ENCODE data around the gene PDPN. TPM values are rescaled to one million over a fixed set of nuclear protein-coding genes. Genes with fewer than 3 reads are reported as not detected.

The PDPN gene
- total RNA-seq, 1 experiment from 2014 or later: not detected

- intact Hi-C loops (cut with micrococcal nuclease; ENCODE audit: unreplicated experiment): no loop called here
- no peak overlapping the region for H3K27ac ChIP-seq
- H3F3A ChIP-seq (ENCODE audit: insufficient read depth, low read depth): no peaks in the 10 kb centered on the region
- H3K4me1 ChIP-seq (replicated peaks; ENCODE audit: insufficient read depth): no peaks in the 10 kb centered on the region
- TF ChIP-seq CTCF (conservative IDR thresholded peaks at IDR 0.05): no peak
- TF ChIP-seq EZH2 (IDR thresholded peaks at IDR 0.05; ENCODE audit: low read depth): no peak
- H3K79me2 ChIP-seq (ENCODE audit: low read depth): no peaks in the 10 kb centered on the region
- H3K9me2 ChIP-seq (ENCODE audit: insufficient read depth): no peaks in the 10 kb centered on the region
- H3K27me3 ChIP-seq (ENCODE audit: insufficient read depth, low read depth): peaks cover 63% of the 10 kb centered on the region
- no peak overlapping the region for H3K4me3 ChIP-seq
- H4K20me1 ChIP-seq (ENCODE audit: insufficient read depth): no peaks in the 10 kb centered on the region
- ChIA-PET CTCF (no interaction called here), POLR2A (ENCODE audit: unreplicated experiment) (no interaction called here)
- H3K9me3 ChIP-seq (ENCODE audit: insufficient read depth, low read depth): no peaks in the 10 kb centered on the region
- no peaks in the 10 kb centered on the region for H3K36me3 ChIP-seq (ENCODE audit: low read depth)
- no TSS peak for BruUV-seq (replicated peaks)
- H2AFZ ChIP-seq: no peak overlapping the region
- no peak for DNase-seq
- H3K4me2 ChIP-seq: no peak overlapping the region
Measured at GRCh38 chr1:13586001-13586400, 2.4 kb downstream of the PDPN start.

- Histone ChIP-seq H3K27ac (no peak overlapping the region), H3K9me3 (ENCODE audit: insufficient read depth, low read depth) (no peaks in the 10 kb centered on the region), H3K4me3 (no peak overlapping the region), H3K9me2 (ENCODE audit: insufficient read depth) (no peaks in the 10 kb centered on the region), H3K36me3 (ENCODE audit: low read depth) (no peaks in the 10 kb centered on the region), H4K20me1 (ENCODE audit: insufficient read depth) (no peaks in the 10 kb centered on the region), H3K4me1 (replicated peaks; ENCODE audit: insufficient read depth) (no peaks in the 10 kb centered on the region), H3K27me3 (ENCODE audit: insufficient read depth, low read depth) (peaks cover 60% of the 10 kb centered on the region), H3F3A (ENCODE audit: insufficient read depth, low read depth) (no peaks in the 10 kb centered on the region), H2AFZ (no peak overlapping the region), H3K4me2 (no peak overlapping the region), H3K79me2 (ENCODE audit: low read depth) (no peaks in the 10 kb centered on the region)
- DNase-seq: no peak
- TF ChIP-seq EZH2 (IDR thresholded peaks at IDR 0.05; ENCODE audit: low read depth) (no peak), CTCF (conservative IDR thresholded peaks at IDR 0.05) (no peak)
- POLR2A ChIA-PET (ENCODE audit: unreplicated experiment): no interaction called here
- intact Hi-C loops (cut with micrococcal nuclease; ENCODE audit: unreplicated experiment): no loop called here
- CTCF ChIA-PET: no interaction called here
- no TSS peak for BruUV-seq (replicated peaks)
Measured at GRCh38 chr1:13587256-13588030, 3.8 kb downstream of the PDPN start.

GRCh38 chr1:13588946-13589796 lies 5.5 kb downstream of the PDPN start:
- Histone ChIP-seq H3K9me3 (ENCODE audit: insufficient read depth, low read depth) (no peaks in the 10 kb centered on the region), H3K27me3 (ENCODE audit: insufficient read depth, low read depth) (peaks cover 50% of the 10 kb centered on the region), H3K4me2 (no peak overlapping the region), H3F3A (ENCODE audit: insufficient read depth, low read depth) (no peaks in the 10 kb centered on the region), H3K36me3 (ENCODE audit: low read depth) (no peaks in the 10 kb centered on the region), H2AFZ (no peak overlapping the region), H3K9me2 (ENCODE audit: insufficient read depth) (no peaks in the 10 kb centered on the region), H3K4me1 (replicated peaks; ENCODE audit: insufficient read depth) (no peaks in the 10 kb centered on the region), H3K27ac (no peak overlapping the region), H3K4me3 (no peak overlapping the region), H3K79me2 (ENCODE audit: low read depth) (no peaks in the 10 kb centered on the region), H4K20me1 (ENCODE audit: insufficient read depth) (no peaks in the 10 kb centered on the region)
- ChIA-PET POLR2A (ENCODE audit: unreplicated experiment) (no interaction called here), CTCF (no interaction called here)
- TF ChIP-seq CTCF (conservative IDR thresholded peaks at IDR 0.05) (no peak), EZH2 (IDR thresholded peaks at IDR 0.05; ENCODE audit: low read depth) (no peak)
- intact Hi-C loops (cut with micrococcal nuclease; ENCODE audit: unreplicated experiment): no loop called here
- no peak for DNase-seq
- no TSS peak for BruUV-seq (replicated peaks)

Data from PC-9 (cell line).